Kidney glomerular epithelial cell (primary cell): Measurements from ENCODE around the gene HDGF.

Experiments used
- DNase-seq: peaks from one replicate; lab custom pipeline; 2025; lab: John Stamatoyannopoulos, UW

Gene HDGF

DNA sequence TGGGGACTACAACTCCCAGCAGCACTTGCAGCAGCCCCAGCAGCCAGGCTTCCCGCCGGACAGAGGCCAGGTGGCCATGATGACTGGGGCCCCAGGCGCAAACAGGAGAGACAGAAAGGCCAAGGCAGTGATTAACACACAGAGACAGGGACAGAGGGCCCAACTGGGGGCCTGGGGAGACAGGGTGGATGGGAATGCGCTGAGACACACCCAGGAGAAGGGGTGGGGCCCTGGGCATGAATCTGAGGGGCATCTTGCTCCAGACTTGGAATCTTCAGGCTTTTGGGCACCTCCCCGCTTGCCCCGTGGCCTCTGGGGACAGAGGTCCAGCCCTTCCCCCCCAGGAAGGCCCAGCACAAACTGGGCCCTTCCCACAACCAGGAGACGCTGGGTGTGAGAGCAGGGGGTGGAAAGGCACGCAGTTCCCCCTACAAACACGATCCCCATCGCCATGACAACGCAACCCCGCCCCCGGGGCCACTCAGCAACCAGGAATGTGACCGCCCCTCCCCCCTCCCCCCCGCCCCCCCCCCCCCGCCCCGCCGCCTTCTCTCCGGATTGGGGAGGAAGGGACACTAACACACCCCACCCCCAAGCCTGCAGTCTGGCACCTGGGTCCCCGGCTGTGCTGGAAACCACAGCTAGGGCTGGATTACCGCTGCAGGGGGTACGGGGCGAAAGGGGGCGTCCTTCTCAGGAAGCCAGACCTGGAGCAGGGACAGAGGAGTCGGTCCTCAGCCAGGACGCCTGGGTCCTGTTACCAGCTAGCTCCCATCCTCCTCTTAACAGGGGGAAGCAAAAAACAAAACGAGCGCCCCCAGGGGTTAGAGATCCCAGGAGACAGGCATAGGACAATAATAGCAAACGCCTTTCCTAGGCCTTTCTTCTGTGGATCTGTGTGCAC is 4.5 kb downstream of the HDGF start:
- peak; percentile 75 for DNase-seq

DNA sequence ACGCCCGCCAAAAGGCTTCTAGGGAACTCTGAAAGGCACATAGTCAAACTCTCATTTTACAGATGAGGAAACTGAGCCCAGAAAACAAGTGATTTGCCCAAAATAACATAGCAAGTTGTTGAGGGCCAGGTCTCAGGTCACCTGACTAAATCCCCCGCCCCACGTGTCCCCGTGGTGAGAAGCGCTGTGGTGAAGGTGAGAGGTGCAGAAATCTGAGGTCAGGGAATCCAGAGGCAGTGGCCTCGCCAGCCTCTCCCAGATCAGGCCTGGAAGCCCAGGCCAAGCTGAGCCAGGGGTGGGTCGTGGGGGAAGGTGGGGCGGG is 5.1 kb downstream of the HDGF start:
- no peak for DNase-seq

DNA sequence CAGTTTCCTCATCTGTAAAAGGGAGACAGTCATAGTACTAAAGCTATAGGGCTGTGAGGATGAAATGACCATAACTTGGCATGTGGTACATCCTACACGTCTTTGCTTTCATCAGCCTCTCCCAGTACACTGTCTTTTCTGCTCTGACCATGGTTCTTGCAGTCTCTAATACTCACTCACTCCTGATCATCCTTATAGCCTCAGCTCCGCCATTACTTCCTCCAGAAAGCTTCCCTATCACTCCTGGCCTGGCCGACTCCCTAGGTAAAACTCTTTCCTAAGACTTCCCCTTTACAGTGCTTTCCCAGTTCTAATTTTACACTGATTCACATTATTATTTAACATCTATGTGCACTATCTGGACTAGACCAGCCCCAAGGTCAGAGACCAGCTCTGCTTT is 5.6 kb downstream of the HDGF start:
- no peak for DNase-seq

DNA sequence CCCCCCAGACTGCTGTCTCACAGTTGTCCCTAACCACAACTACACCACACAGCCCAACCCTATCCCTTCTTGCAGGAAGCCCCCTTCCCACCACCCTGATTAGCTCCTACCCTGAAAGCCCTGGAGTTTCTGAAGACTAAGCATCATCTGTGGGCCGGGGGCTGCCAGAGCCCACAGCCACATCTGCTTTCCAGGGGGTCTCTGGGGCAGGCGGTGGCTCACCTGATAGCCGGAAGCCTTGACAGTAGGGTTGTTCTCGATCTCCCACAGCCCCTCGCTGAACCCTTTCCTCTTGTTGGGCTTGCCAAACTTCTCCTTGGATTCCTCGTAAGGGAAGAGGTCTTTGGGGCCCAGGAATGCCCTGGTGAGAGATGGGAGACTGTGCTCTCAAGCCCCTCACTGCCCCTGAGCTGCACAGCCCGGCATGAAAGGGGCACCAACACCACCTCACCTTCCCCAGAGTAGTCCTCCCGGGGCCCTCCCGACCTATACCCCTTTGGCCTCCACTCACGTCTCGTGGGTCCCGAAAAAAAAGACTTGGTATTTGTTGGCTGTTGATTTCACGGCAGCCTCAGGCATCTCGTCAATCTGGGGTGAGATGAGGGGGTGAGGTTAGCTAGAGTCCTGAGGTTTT is 6.6 kb downstream of the HDGF start:
- no peak for DNase-seq

DNA sequence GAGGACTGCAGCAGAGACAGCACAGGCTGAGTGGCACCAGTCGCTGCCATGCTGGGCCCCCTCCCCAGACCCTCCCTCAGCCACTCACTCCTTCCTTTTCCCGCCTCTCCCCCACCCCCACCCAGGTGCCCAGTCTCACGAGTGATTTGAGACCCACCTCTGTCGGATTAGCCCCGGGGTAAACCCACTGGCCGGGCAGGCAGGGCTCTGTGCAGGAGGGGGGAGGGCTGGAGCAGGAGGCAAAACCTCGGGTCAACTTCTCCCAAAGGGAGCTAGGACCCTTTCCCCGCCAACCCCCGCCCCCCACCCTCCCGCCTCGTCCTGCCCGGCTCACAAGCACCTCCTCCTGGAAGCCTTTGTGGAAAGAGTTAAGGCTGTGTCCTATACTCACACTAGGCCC is 7.1 kb downstream of the HDGF start:
- no peak for DNase-seq

DNA sequence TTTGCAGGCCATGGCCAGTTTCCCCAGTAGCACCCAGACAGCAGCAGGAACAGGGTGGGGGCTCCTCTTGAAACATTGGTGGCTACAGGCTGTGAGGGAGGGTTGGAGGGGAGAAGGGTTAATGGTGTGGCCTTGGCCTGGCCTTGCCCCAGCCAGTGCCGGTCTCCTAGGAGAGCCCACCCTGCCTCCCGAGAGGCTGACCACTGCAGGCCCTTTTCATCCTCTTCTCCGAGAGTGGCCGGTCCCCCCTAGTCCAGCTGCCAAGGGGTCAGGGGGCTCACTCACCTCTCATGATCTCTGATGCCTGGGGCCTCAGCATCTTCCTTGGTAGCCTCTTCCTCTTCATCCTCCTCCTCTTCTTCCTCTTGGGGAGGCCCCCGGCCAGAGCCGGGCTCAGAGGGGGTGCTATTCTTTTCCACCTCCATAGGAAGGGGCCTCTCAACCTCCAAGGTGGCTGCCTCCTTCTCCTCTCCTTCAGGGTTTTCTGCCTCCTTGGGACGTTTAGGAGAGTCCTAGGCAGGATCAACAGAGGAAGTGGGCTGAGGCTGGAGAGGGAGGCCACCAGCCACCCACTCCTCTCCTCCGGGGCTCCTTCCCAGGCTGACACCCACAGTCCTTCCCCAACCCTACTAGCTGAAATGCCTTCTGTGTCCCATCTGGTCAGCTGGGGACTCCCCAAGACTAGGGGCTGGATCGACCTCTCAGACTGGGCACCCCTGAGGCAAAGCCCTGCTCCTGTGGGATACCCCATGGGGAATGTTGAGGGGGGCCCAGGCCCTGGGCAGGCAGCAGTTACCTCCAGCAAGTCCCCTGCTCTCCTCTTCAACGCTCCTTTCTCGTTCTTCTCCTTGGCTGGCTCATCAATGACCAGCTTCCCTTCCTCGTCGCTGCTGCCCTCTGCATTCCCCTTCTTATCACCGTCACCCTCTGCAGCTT is 7.8 kb downstream of the HDGF start:
- no peak for DNase-seq

DNA sequence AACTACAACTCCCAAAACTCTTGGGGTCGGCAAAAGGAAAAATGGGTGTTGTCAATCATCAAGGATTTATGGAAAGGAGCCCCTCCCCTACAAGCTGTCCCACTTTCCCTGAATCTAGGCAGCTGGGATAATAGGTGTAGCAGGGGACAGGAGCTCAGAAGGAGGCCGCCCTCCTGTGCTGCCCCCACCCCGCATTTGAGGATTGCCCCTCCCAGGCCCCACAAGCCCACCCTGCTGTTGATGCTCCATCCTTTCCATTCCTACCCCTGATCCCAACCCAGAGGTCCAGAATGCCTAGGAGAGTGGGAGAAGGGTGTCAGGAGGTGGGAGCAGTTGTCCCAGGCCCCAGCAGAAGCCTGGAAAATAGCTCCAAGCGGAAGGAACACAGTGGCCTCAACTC is 8.7 kb downstream of the HDGF start:
- DNase-seq = no peak

DNA sequence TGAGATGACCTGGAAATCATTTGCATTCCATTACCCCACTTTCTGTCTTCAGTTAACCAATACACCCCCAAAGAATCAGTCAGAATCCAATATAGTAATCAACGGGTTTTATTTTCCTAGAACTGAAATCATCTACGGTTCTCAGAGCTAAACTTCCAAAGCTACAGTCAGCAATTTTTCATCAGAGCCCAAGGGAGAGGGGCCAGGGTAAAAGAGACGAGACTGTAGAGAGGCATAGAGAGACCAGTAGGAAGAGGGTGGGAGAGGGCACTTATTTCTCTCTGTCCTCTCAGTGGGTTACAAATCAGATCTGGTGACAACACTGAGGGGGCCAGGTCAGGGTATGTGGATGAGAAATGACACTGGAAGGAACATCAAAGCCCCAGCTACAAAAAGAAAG is 9.5 kb downstream of the HDGF start:
- no peak for DNase-seq

DNA sequence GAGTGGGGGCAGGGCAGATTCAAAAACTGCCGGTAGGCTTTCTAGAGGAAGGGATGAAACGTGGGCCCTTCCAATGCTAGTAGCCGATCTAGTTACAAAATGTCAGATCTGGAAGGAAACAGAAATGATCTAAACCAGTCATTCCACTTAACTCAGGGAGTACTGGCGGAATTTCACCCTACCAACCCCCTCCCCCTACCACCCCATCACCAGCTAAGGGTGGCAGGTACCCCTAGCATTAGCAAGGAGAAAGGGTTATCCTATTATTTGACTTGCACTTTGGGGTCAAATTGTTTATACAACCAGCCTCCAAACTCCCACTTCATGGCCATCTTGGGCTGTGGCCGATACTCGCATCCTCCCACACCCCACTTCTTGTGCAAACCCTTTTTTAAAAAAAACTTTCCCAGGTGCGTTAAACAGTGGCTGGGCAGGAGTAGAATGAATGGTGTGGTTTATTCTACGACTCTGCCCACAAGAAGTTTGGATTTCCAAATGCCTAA is 9.9 kb downstream of the HDGF start:
- no peak for DNase-seq

DNA sequence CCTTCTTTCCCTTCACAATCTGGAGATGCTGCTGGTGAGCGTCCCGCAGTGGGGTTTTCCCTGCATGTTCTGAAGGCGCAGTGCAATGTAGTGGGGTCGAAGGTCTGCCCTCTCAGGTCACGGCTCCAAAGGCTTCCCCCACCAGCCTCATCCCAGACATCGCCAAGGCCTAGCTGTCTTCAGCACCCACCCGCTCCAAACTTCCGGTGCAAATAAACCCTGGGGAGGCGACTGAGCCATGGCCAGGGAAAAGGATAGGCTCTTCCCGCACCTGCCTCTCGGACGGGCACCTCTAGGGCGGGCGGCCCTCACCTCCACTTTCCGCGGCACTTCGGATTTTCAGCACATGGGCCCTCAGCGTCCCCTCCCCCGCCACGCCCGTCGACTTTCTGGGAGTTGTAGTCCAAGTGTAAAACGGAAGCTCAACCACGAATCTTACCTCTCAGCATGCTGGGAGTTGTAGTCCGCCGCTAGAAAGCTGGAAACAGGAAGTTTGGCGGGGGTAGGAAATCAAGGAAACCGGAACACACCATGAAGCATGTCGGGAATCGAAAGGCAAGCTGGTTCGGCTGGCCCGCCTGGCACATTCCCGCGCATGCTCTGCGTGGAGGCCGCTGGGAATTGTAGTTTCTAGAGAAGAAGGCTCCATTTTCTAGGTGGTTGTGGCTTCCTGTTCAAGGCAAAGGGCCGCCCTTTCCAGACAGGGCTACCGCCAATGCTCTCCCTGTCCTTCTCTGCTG is 10.6 kb downstream of the HDGF start, which contains the start of gene MRPL24:
Gene MRPL24 (minus strand): TSS at position 348 of the 740 bp plus-strand sequence. CDS start 2,384 bp downstream, outside the sequence.
- peak; percentile 99 for DNase-seq

DNA sequence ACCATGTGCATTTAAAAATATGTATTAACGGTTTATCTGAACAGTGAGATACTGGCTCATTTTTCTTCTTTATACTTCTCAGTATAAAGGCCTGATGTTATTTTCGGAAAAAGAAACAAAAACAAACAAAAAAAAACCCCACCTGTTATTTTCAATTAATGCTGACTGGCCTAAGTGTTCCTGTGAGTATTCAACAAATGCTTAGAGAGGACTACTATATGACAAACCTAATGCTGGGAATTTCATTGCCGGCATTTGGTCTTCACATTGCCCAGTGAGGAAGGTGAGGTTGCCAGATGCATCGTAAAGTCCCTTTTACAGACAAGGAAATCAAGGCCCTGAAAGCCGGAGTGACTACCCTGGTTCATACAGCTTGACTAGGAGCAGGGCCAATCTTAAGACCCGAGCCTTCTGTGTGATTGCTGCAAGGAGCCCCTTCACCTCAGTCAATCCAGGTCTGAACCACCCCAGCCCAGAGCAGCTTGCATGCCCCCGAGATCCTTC is 11.2 kb downstream of the HDGF start:
- no peak for DNase-seq

DNA sequence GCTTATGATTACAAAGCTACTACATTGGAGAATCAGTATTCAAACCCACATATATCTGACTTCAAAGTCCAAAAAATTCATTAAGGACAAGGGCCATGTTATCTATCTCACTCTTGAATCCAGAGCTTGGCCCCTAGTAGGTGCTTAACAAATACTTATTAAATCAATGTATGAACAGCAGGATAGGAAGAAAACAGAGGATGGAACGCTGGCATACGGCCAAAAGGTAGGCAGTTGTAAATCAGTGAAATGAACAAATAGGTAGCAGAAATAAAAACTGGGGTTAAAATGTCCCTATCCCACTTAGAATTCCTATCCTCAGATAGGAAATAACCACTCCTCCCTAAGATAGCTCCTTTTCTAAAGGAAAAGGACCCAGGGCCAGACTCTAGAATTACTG is 12.6 kb downstream of the HDGF start:
- DNase-seq = no peak

DNA sequence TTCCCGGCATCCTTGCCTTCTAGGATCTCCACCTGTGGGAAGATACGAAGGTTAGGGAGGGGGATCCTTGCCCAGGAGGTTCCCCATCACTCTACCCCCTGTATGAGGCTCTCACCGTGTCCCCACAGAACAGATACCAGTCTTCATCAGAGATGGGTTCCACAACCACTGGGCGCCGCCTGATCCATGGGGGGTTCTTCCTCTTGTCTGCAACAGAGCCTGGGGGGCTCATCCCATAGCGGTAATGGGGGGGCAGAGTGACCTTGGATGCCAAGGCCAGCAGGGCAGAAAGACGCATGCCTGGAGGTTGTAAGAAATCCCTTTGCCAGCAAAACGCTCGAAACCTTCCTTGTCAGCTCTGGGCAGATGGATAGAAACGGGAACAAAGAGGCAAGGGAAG is 13.1 kb downstream of the HDGF start:
- DNase-seq = no peak

DNA sequence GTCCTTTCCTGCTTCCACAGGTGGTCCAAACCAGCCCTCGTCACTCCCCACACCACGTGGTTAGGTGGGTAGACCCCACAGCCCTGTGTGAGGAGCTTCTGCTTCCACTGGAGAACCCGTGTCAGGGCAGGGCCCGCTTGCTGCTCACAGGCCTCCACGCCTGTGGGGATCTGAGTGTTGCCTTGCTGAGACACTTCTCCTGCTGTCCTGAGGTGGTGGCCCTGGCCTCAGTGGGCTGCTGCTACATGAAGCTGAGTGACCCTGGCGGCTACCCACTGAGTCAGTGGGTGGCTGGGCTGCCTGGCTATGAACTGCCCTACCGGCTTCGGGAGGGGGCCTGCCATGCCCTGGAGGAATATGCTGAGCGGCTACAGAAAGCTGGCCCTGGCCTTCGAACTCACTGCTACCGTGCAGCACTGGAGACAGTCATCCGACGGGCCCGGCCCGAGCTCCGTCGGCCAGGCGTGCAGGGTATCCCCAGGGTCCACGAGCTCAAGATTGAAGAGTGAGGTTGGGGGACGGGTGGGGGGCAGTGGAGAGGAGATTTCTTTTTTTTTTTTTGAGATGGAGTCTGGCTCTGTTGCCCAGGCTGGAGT is 17.4 kb downstream of the HDGF start:
- DNase-seq = no peak

DNA sequence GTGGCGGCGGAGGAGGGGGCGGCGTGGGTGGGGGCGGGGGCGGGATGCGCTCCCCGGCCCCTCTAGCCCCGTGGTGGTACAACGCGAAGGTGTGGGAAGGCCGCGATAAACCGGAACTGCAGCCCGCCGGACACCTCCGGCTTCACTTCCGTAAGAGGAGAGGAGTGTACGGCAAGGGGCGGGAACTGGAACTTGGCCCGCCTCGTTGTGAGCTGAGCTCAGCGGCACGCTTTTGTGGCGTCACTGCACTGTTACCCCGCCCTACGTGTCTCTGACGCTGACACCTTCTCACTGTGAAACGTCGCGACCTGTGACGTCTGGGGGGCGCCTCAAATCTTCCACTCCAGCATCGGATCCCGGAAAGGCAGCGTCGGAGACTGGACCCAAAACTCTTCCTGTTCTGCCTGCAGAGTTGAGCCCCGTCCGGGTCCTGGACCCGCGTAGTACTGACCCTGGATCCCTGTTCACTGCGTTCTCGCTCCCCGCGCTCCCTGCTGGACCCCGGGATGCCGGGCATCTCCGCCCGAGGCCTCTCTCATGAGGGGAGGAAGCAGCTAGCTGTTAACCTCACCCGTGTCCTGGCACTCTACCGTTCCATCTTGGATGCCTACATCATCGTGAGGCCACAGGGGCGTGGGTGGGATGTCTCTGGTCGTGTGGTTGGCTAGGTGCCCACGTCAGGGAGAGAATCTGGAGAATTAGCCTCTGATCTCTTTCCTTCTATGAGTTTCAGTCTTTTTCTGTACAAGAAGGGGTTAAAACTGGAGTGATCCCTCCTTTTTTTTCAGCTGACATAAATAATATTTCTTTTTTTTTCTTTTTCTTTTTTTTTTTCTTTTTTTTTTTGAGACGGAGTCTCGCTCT is 22.6 kb downstream of the HDGF start, which contains the start of gene ISG20L2:
Gene ISG20L2 (minus strand): TSS at position 168 of the 864 bp plus-strand sequence. CDS start 1,114 bp downstream, outside the sequence.
- DNase-seq = peak; percentile 96

DNA sequence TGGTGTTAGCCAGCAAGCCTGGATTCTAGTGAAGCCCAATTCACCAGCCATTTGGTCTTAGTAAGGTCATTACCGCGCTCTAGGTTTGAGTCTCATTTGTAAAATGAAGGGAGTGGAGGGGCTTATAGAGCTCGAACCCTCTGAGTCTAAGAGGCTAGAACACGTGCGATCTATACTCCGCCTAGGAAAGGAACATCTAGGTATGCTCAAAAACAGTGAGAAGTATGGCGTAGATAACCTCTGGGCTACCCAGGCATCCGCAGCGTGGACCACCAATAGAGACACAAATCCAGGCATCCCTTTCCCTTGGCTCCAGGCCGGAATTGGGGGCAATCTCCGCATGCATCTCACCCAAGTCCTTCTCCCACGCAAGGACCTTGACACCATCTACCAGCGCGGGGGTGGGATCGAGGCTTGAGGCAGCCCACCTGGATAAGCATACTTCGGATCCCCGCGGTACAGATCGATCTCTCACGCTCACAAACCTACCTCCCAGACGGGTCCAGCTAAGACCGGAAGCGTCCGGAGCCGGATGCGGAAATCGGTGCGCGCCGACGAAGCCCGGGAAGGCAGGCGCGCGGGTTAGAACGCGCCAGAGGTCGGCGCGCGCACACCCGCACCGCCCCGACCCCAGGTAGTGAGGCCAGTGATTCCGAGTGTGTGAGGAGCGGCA is 23.4 kb downstream of the HDGF start, which contains the start of gene METTL25B:
Gene METTL25B (plus strand): TSS at position 544 of the 673 bp plus-strand sequence. CDS start 636 bp downstream, outside the sequence.
- peak; percentile 44 for DNase-seq

DNA sequence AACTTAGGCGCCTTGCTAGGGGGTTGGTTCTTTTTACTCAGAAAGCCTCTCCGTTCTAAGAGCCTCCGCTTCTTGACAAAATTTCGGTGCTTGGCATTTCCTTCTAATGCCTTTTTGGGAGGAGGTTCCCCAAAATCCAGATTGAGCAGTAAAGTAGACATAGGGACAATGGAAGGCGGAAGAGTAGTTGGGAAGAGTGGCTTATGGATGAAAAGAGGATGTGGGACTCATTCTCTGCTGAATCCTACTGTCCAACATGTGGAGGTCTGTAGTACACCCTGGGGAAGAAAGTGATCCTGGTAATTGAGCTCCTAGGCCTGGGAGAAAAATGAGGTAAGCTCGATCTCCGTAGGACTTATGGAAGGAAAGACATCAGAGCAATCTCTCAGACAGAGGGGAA is 24.0 kb downstream of the HDGF start:
- DNase-seq = no peak

DNA sequence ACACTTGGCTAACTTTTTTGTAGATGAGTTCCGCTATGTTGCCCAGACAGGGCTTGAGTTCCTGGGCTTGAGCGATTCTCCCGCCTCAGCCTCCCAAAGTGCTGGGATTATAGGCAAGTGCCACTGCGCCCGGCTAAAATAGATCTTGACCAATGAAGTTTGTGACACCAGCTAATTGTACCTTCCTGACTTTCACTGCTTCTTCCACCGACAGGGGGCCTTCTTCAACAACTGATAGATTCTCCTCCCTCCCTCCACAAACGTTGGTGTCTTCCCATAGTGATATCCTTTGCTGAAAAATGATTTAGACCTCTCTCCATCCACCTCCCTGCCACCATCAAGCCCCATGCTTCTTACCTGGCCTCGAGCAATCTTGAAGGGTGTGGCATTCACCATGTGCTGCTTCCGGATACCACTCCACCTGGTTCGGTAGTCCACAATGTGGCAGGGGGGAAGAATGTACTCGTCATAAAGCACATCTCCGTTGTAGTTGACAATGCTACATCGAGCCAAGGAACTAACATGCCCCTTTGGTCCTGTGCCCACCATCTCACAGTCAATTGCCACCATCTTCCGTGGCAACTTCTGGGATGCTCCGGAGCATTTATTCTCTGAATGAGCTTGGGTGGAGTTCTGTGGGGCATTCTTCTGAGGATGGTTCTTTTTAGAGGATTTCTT is 24.8 kb downstream of the HDGF start:
- peak; percentile 54 for DNase-seq
